Measurements from ENCODE around the gene ORC5. TPM values are rescaled to one million over a fixed set of nuclear protein-coding genes. Genes with fewer than 3 reads are reported as not detected.

The ORC5 gene
- 51.7 and 72.7 TPM in 2 replicates for total RNA-seq

GRCh38 chr7:104207731-104208420 is at the start of gene ORC5:
Gene ORC5, minus strand, starts transcription at chr7:104208013. Its CDS starts 109 bp downstream, at chr7:104207904.

Other genes starting within 250 kb of the ORC5 start
- 86.7 and 200 TPM in 2 replicates for gene RELN, start 218.4 kb downstream of the ORC5 start, total RNA-seq
- gene LHFPL3, start 120.6 kb upstream of the ORC5 start, total RNA-seq, result not detected in 2 replicates

Data from smooth muscle cell of the pulmonary artery (primary cell).